Measurements from ENCODE around the gene NPAT.

- no peak for TF ChIP-seq CTCF (IDR thresholded peaks at IDR 0.05 in 4 of 5, conservative IDR thresholded peaks at IDR 0.05 in 1 of 5)
- TF ChIP-seq POLR2A (IDR thresholded peaks at IDR 0.05): no peak
Observed at GRCh38 chr11:108218455-108218854, 4.0 kb downstream of the NPAT start.
